Measurements from ENCODE around the gene SIX5.

GRCh38 chr19:45782820-45783785 lies 14.1 kb upstream of the SIX5 start:
- TF ChIP-seq CTCF (conservative IDR thresholded peaks at IDR 0.05; ENCODE audit: low read depth, low read length) = no peak
- TF ChIP-seq EZH2 (IDR thresholded peaks at IDR 0.05; ENCODE audit: borderline replicate concordance, low read depth, low read length, poor library complexity, severe bottlenecking) = no peak

Data from A673 (cell line).